Right kidney (tissue), 1 donor: Measurements from ENCODE around the gene MYO3B.
"Not testable (repeated sequence)": the region's sequence is repeated elsewhere in the genome, so short reads cannot be mapped to it uniquely, and the experiment has no call there.

Experiments
- DNase-seq: peaks from one replicate; pipeline ENCODE4 v3.0.0-alpha.2; 2016

MYO3B gene

GRCh38 chr2:170434900-170435621, 257.1 kb downstream of the MYO3B start:
- DNase-seq = no peak

- DNase-seq = peak; percentile 6
Measured at GRCh38 chr2:170436077-170436943, 258.4 kb downstream of the MYO3B start.

GRCh38 chr2:170446078-170446477, 268.1 kb downstream of the MYO3B start:
- DNase-seq = no peak

- no peak for DNase-seq
Measured at GRCh38 chr2:170449034-170449433, 271.1 kb downstream of the MYO3B start.

GRCh38 chr2:170454471-170455372, 276.8 kb downstream of the MYO3B start:
- no peak for DNase-seq

- DNase-seq = no peak
Measured at GRCh38 chr2:170455617-170456426, 277.9 kb downstream of the MYO3B start.

- no peak for DNase-seq
Measured at GRCh38 chr2:170456914-170457313, 279.0 kb downstream of the MYO3B start.

- DNase-seq = no peak
Measured at GRCh38 chr2:170457742-170458141, 279.8 kb downstream of the MYO3B start.

GRCh38 chr2:170461889-170462288, 283.9 kb downstream of the MYO3B start:
- no peak for DNase-seq

GRCh38 chr2:170462433-170463205, 284.7 kb downstream of the MYO3B start:
- no peak for DNase-seq

GRCh38 chr2:170463206-170463537, 285.2 kb downstream of the MYO3B start:
- no peak for DNase-seq

GRCh38 chr2:170464268-170464667, 286.3 kb downstream of the MYO3B start:
- no peak for DNase-seq

GRCh38 chr2:170465241-170465640, 287.3 kb downstream of the MYO3B start:
- DNase-seq = no peak

GRCh38 chr2:170466632-170467031, 288.7 kb downstream of the MYO3B start:
- no peak for DNase-seq

GRCh38 chr2:170467568-170468422, 289.8 kb downstream of the MYO3B start:
- no peak for DNase-seq

GRCh38 chr2:170468557-170468956, 290.6 kb downstream of the MYO3B start:
- no peak for DNase-seq

GRCh38 chr2:170472498-170472897, 294.6 kb downstream of the MYO3B start:
- DNase-seq = not testable (repeated sequence)

GRCh38 chr2:170475878-170476277, 297.9 kb downstream of the MYO3B start:
- no peak for DNase-seq

GRCh38 chr2:170477630-170478029, 299.7 kb downstream of the MYO3B start:
- DNase-seq = no peak

GRCh38 chr2:170481201-170481600, 303.3 kb downstream of the MYO3B start:
- no peak for DNase-seq
